H9 (cell line): ENCODE measurements around the gene TRAK1. TPM values are rescaled to one million over a fixed set of nuclear protein-coding genes. Genes with fewer than 3 reads are reported as not detected.

Experiments used
- DNase-seq: peaks from one replicate; pipeline ENCODE4 v3.0.0-alpha.2; 2017
- H2AFZ ChIP-seq: one replicate; pipeline ENCODE4 v1.6.1; 2013; ENCODE audit warnings: mild to moderate bottlenecking, low read length, control low read depth, moderate library complexity
- H2AK5ac ChIP-seq: 2 replicates; pipeline ENCODE4 v1.6.1; 2013; ENCODE audit warnings: low read length, control low read depth, mixed read lengths; ENCODE audit not compliant: insufficient read length
- H2BK120ac ChIP-seq: one replicate; pipeline ENCODE4 v1.6.1; 2013; ENCODE audit warnings: low read depth, mild to moderate bottlenecking, low read length, control low read depth, inconsistent platforms; ENCODE audit not compliant: poor library complexity, severe bottlenecking
- H2BK12ac ChIP-seq: 2 replicates; pipeline ENCODE4 v1.6.1; 2013; ENCODE audit warnings: low read length, control low read depth, mixed read lengths, low read depth; ENCODE audit not compliant: insufficient read length
- H2BK15ac ChIP-seq: 2 replicates; pipeline ENCODE4 v1.6.1; 2013; ENCODE audit warnings: low read depth, low read length, control low read depth
- H2BK20ac ChIP-seq: one replicate; pipeline ENCODE4 v1.6.1; 2013; ENCODE audit warnings: low read depth, mild to moderate bottlenecking, low read length, control low read depth, inconsistent platforms; ENCODE audit not compliant: poor library complexity, severe bottlenecking
- H2BK5ac ChIP-seq: 2 replicates; pipeline ENCODE4 v1.6.1; 2013; ENCODE audit warnings: low read length, control low read depth, mixed read lengths; ENCODE audit not compliant: insufficient read length
- H3K14ac ChIP-seq: 2 replicates; pipeline ENCODE4 v1.6.1; 2013; ENCODE audit warnings: low read length, control low read depth; ENCODE audit not compliant: insufficient read depth
- H3K18ac ChIP-seq: 2 replicates; pipeline ENCODE4 v1.6.1; 2013; ENCODE audit warnings: low read depth, mild to moderate bottlenecking, mixed read lengths, low read length, control low read depth; ENCODE audit not compliant: insufficient read length
- H3K23ac ChIP-seq: 2 replicates; pipeline ENCODE4 v1.6.1; 2013; ENCODE audit warnings: low read length, control low read depth, mixed read lengths, low read depth; ENCODE audit not compliant: insufficient read length
- H3K23me2 ChIP-seq: 2 replicates; pipeline ENCODE4 v1.6.1; 2013; ENCODE audit warnings: low read depth, mild to moderate bottlenecking, mixed read lengths, low read length, control low read depth; ENCODE audit not compliant: insufficient read length, poor library complexity, severe bottlenecking
- H3K27ac ChIP-seq: 2 replicates; pipeline ENCODE4 v1.5.1; 2013; ENCODE audit warnings: low read length, control low read depth, mixed read lengths, low read depth; ENCODE audit not compliant: insufficient read length
- H3K27me3 ChIP-seq: 2 replicates; pipeline ENCODE4 v1.6.1; 2013; ENCODE audit warnings: low read length, control low read depth, inconsistent platforms; ENCODE audit not compliant: insufficient read depth
- H3K4ac ChIP-seq: 2 replicates; pipeline ENCODE4 v1.6.1; 2013; ENCODE audit warnings: low read depth, mild to moderate bottlenecking, control low read depth, inconsistent platforms, low read length, moderate library complexity
- H3K4me1 ChIP-seq: 2 replicates; pipeline ENCODE4 v1.6.1; 2013; ENCODE audit warnings: low read length, control low read depth, inconsistent platforms; ENCODE audit not compliant: insufficient read depth
- H3K4me2 ChIP-seq: 2 replicates; pipeline ENCODE4 v1.6.1; 2013; ENCODE audit warnings: low read length, control low read depth, mixed read lengths; ENCODE audit not compliant: insufficient read length, insufficient read depth
- H3K56ac ChIP-seq: 2 replicates; pipeline ENCODE4 v1.6.1; 2013; ENCODE audit warnings: low read depth, mild to moderate bottlenecking, mixed read lengths, low read length, control low read depth; ENCODE audit not compliant: insufficient read length
- H3K79me1 ChIP-seq: 2 replicates; pipeline ENCODE4 v1.6.1; 2013; ENCODE audit warnings: low read depth, mild to moderate bottlenecking, moderate library complexity, low read length, control low read depth, inconsistent platforms; ENCODE audit not compliant: insufficient read depth, poor library complexity, severe bottlenecking
- H3K79me2 ChIP-seq: 2 replicates; pipeline ENCODE4 v1.6.1; 2013; ENCODE audit warnings: low read length, control low read depth, inconsistent platforms; ENCODE audit not compliant: insufficient read depth
- H3K9ac ChIP-seq: 2 replicates; pipeline ENCODE4 v1.6.1; 2013; ENCODE audit warnings: low read length, control low read depth, mixed read lengths; ENCODE audit not compliant: insufficient read length; ENCODE audit errors: extremely low read depth
- H3K9me3 ChIP-seq: one replicate; pipeline ENCODE4 v1.6.1; 2013; ENCODE audit warnings: low read depth, low read length, inconsistent platforms; ENCODE audit not compliant: control insufficient read depth
- H3T11ph ChIP-seq: one replicate; pipeline ENCODE4 v1.6.1; 2013; ENCODE audit warnings: mild to moderate bottlenecking, low read length, control low read depth, inconsistent platforms
- H4K20me1 ChIP-seq: one replicate; pipeline ENCODE4 v1.6.1; 2013; ENCODE audit not compliant: control insufficient read depth, insufficient read length, insufficient read depth
- H4K5ac ChIP-seq: 2 replicates; pipeline ENCODE4 v1.6.1; 2013; ENCODE audit warnings: low read depth, mild to moderate bottlenecking, mixed read lengths, low read length, control low read depth; ENCODE audit not compliant: insufficient read length
- H4K8ac ChIP-seq: replicated peaks from 2 replicates; pipeline ENCODE4 v1.6.1; 2013; ENCODE audit warnings: low read length, control low read depth, mixed read lengths, low read depth; ENCODE audit not compliant: insufficient read length
- H4K91ac ChIP-seq: 2 replicates; pipeline ENCODE4 v1.6.1; 2013; ENCODE audit warnings: low read depth, mild to moderate bottlenecking, moderate library complexity, mixed read lengths, low read length, control low read depth; ENCODE audit not compliant: insufficient read length
- H3K27ac Mint-ChIP-seq, 3 experiments: 2 replicates in 2 of 3; 3 replicates in 1 of 3; pipeline ENCODE4 v1.8.0; 2020 to 2021; ENCODE audit warnings: mixed read lengths in 3 of 3, mild to moderate bottlenecking in 1 of 3, moderate library complexity in 1 of 3
- H3K27me3 Mint-ChIP-seq: 2 replicates; pipeline ENCODE4 v1.8.0; 2021; ENCODE audit warnings: low read depth, mild to moderate bottlenecking, moderate library complexity, mixed read lengths
- H3K36me3 Mint-ChIP-seq, 3 experiments: 2 replicates in 2 of 3; 3 replicates in 1 of 3; pipeline ENCODE4 v1.8.0; 2020 to 2021; ENCODE audit warnings: low read depth in 3 of 3, mixed read lengths in 3 of 3; ENCODE audit not compliant: insufficient read depth in 1 of 3
- H3K4me1 Mint-ChIP-seq, 2 experiments: 2 replicates each; pipeline ENCODE4 v1.8.0; 2020; ENCODE audit warnings: mixed read lengths in 2 of 2
- H3K4me3 Mint-ChIP-seq, 2 experiments: 2 replicates in 1 of 2; 3 replicates in 1 of 2; pipeline ENCODE4 v1.8.0; 2020 to 2021; ENCODE audit warnings: mild to moderate bottlenecking in 2 of 2, mixed read lengths in 2 of 2, moderate library complexity in 1 of 2
- H3K9me3 Mint-ChIP-seq, 2 experiments: 2 replicates in 1 of 2; 3 replicates in 1 of 2; pipeline ENCODE4 v1.8.0; 2020; ENCODE audit warnings: mild to moderate bottlenecking in 2 of 2, mixed read lengths in 2 of 2, moderate library complexity in 1 of 2
- CTCF ChIP-seq: fragments of 200-600 bp; sonication (generic); conservative IDR thresholded peaks from 3 replicates; pipeline ENCODE4 v1.8.0; 2021; ENCODE audit warnings: antibody characterized with exemption, mild to moderate bottlenecking
- WGBS: extraction: QIAGEN DNeasy Blood & Tissue Kit; methylation state at CpG from one replicate; pipeline ENCODE4 v1.1.7; 2013; ENCODE audit warnings: missing lambda C conversion rate, low lambda C conversion rate, mixed read lengths; ENCODE audit not compliant: insufficient read length; ENCODE audit errors: extremely low coverage; 5-methylcytosine and 5-hydroxymethylcytosine counted together
- total RNA-seq: library from RNA; stranded (reverse); gene quantifications from 2 replicates; pipeline ENCODE4 v1.2.1, GENCODE V29; 2021

TRAK1 gene
- total RNA-seq, 1 experiment from 2014 or later: 34.2 TPM

DNA sequence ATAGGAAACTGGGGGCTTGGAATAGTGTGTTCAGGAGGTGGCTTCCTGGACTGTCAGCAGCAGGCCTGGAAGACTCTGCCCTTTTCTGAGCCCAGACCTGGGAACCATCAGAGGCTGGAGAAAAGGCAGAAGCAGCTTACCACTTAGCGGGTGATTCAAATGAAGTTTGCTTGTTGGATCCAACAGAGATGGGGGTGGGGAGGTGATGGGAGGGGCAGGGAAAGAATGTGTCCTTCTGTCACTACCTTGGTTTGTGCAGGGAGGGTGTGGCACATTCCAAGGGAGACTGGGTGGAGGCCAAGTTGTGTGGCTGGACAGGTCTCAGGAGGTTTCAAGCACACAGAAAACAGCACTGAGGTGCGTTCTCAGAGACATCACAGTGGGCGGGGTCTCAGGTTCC, 58.8 kb downstream of the TRAK1 start:
- Histone ChIP-seq H2BK20ac (no peak overlapping the region), H2BK5ac (no peak overlapping the region), H3K27ac (no peak overlapping the region), H2AFZ (no peak overlapping the region), H3K23ac (no peak overlapping the region), H3K14ac (no peak overlapping the region), H3K79me2 (peaks cover 2% of the 10 kb centered on the region; the same call in 1 of the 2 replicates), H3K4ac (no peak overlapping the region), H2AK5ac (no peak overlapping the region), H3K56ac (no peak overlapping the region), H3K4me1 (no peaks in the 10 kb centered on the region), H3K18ac (no peak overlapping the region), H3K79me1 (peaks cover 2% of the 10 kb centered on the region), H4K5ac (no peak overlapping the region), H4K91ac (no peak overlapping the region), H3K9ac (no peak overlapping the region), H3K23me2 (no peaks in the 10 kb centered on the region), H4K8ac (no peak overlapping the region), H2BK120ac (no peak overlapping the region), H4K20me1 (peaks cover 3% of the 10 kb centered on the region), H2BK15ac (no peak overlapping the region), H3K4me2 (no peak overlapping the region), H3K27me3 (no peaks in the 10 kb centered on the region), H2BK12ac (no peak overlapping the region), H3K9me3 (no peaks in the 10 kb centered on the region), H3T11ph (no peak overlapping the region)
- DNase-seq: no peak
- TF ChIP-seq CTCF: no peak
- Mint-ChIP-seq H3K4me1 (peaks cover 14 to 17% of the 10 kb centered on the region in 2 experiments), H3K27me3 (no peaks in the 10 kb centered on the region), H3K9me3 (no peaks in the 10 kb centered on the region), H3K27ac (peak overlapping the region in 2 of 3 experiments; percentile 1 to 24; a peak in 1 of 7 replicates), H3K4me3 (no peak overlapping the region), H3K36me3 (no peaks in the 10 kb centered on the region)
- WGBS: no CpG with 5 or more reads among the region's 3 CpGs
